Fibroblast of villous mesenchyme (primary cell): Measurements from ENCODE around the gene GALNT10. TPM values are rescaled to one million over a fixed set of nuclear protein-coding genes. Genes with fewer than 3 reads are reported as not detected.
A peak's percentile ranks its signal among the peaks of the same experiment; 100 is the strongest.

Experiments
- DNase-seq: peaks from one replicate; pipeline ENCODE4 v3.0.0-alpha.2; 2010; ENCODE audit warnings: low read depth
- H3K4me3 ChIP-seq: 2 replicates; pipeline ENCODE4 v1.5.1; 2011; ENCODE audit warnings: low read depth, mild to moderate bottlenecking, low read length
- CTCF ChIP-seq: IDR thresholded peaks from 2 replicates; pipeline ENCODE4 v1.5.1; 2012; ENCODE audit warnings: low read depth, mild to moderate bottlenecking, low read length; ENCODE audit not compliant: insufficient read depth
- total RNA-seq: library from RNA; depleted of rRNA; stranded (reverse); fragments of >200 nt; gene quantifications from 2 replicates; pipeline ENCODE4 v1.2.3, GENCODE V29; 2012

GALNT10 gene
- total RNA-seq, 1 donor = 40.6 TPM

- peak; percentile 79 for DNase-seq
Observed at GRCh38 chr5:154403776-154404387, 213.3 kb downstream of the GALNT10 start.

GRCh38 chr5:154405078-154405792 lies 214.7 kb downstream of the GALNT10 start:
- H3K4me3 ChIP-seq = peak overlapping the region; percentile 46

More at GRCh38 chr5:154403776-154404387, 213.3 kb downstream of the GALNT10 start:
- TF ChIP-seq CTCF = no peak
- H3K4me3 ChIP-seq = no peak overlapping the region

GRCh38 chr5:154406231-154406630 lies 215.7 kb downstream of the GALNT10 start:
- no peak for TF ChIP-seq CTCF
- no peak overlapping the region for H3K4me3 ChIP-seq
- no peak for DNase-seq

More at GRCh38 chr5:154405078-154405792, 214.7 kb downstream of the GALNT10 start:
- DNase-seq = peak; percentile 77
- peak; percentile 87 for TF ChIP-seq CTCF

- peak; percentile 68 for DNase-seq
- TF ChIP-seq CTCF = no peak
Observed at GRCh38 chr5:154406826-154407225, 216.3 kb downstream of the GALNT10 start.

GRCh38 chr5:154408811-154409210 lies 218.3 kb downstream of the GALNT10 start:
- no peak for TF ChIP-seq CTCF
- H3K4me3 ChIP-seq = no peak overlapping the region
- DNase-seq = no peak

More at GRCh38 chr5:154406826-154407225, 216.3 kb downstream of the GALNT10 start:
- no peak overlapping the region for H3K4me3 ChIP-seq

GRCh38 chr5:154409230-154409840 lies 218.8 kb downstream of the GALNT10 start:
- no peak for TF ChIP-seq CTCF
- DNase-seq = no peak
- H3K4me3 ChIP-seq = no peak overlapping the region
